Progenitor cell of endocrine pancreas (in vitro differentiated cells): ENCODE measurements around the gene RCBTB1. TPM values are rescaled to one million over a fixed set of nuclear protein-coding genes. Genes with fewer than 3 reads are reported as not detected.

Experiments
- DNase-seq: peaks from one replicate; pipeline ENCODE4 v3.0.0; 2021; ENCODE audit warnings: low spot score; ENCODE audit not compliant: unreplicated experiment
- H3K27ac Mint-ChIP-seq: 2 replicates; pipeline ENCODE4 v1.8.0; 2021; ENCODE audit warnings: mild to moderate bottlenecking, moderate library complexity, mixed read lengths
- H3K27me3 Mint-ChIP-seq: 2 replicates; pipeline ENCODE4 v1.8.0; 2021; ENCODE audit warnings: mixed read lengths
- H3K36me3 Mint-ChIP-seq: 2 replicates; pipeline ENCODE4 v1.8.0; 2022; ENCODE audit warnings: mixed read lengths; ENCODE audit not compliant: insufficient read depth
- H3K4me1 Mint-ChIP-seq: 2 replicates; pipeline ENCODE4 v1.8.0; 2021; ENCODE audit warnings: low read depth, mixed read lengths
- H3K4me3 Mint-ChIP-seq: 2 replicates; pipeline ENCODE4 v1.8.0; 2021; ENCODE audit warnings: low read depth, mild to moderate bottlenecking, moderate library complexity, mixed read lengths
- H3K9me3 Mint-ChIP-seq: 2 replicates; pipeline ENCODE4 v1.8.0; 2021; ENCODE audit warnings: low read depth, mixed read lengths
- total RNA-seq: library from RNA; stranded (reverse); gene quantifications from 2 replicates; pipeline ENCODE4 v1.2.1, GENCODE V29; 2021
- TF ChIP-seq, protein P1 (sequence below): fragments of 200-600 bp; sonication (generic); IDR thresholded peaks from one replicate; pipeline ENCODE4 v1.5.0; 2021; ENCODE audit warnings: antibody characterized with exemption, mild to moderate bottlenecking; ENCODE audit not compliant: unreplicated experiment

RCBTB1 gene
- total RNA-seq, 1 donor from 2014 or later: 29.8 TPM

GRCh38 chr13:49629196-49629938, 44.0 kb upstream of the RCBTB1 start:
- Mint-ChIP-seq H3K4me3 (no peak overlapping the region), H3K27ac (no peak overlapping the region), H3K9me3 (no peaks in the 10 kb centered on the region)

GRCh38 chr13:49627831-49628652, 42.7 kb upstream of the RCBTB1 start, which contains the start of gene ARL11:
TSS of gene ARL11 (plus strand) at chr13:49628507. CDS start at chr13:49630448, 1,941 bp downstream.
- H3K9me3 Mint-ChIP-seq: no peaks in the 10 kb centered on the region
- TF ChIP-seq, protein P1, sequence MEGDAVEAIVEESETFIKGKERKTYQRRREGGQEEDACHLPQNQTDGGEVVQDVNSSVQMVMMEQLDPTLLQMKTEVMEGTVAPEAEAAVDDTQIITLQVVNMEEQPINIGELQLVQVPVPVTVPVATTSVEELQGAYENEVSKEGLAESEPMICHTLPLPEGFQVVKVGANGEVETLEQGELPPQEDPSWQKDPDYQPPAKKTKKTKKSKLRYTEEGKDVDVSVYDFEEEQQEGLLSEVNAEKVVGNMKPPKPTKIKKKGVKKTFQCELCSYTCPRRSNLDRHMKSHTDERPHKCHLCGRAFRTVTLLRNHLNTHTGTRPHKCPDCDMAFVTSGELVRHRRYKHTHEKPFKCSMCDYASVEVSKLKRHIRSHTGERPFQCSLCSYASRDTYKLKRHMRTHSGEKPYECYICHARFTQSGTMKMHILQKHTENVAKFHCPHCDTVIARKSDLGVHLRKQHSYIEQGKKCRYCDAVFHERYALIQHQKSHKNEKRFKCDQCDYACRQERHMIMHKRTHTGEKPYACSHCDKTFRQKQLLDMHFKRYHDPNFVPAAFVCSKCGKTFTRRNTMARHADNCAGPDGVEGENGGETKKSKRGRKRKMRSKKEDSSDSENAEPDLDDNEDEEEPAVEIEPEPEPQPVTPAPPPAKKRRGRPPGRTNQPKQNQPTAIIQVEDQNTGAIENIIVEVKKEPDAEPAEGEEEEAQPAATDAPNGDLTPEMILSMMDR: no peak

More at GRCh38 chr13:49629196-49629938, 44.0 kb upstream of the RCBTB1 start:
- Mint-ChIP-seq H3K4me1 (no peaks in the 10 kb centered on the region), H3K36me3 (no peaks in the 10 kb centered on the region), H3K27me3 (peaks cover 6% of the 10 kb centered on the region)
- DNase-seq: no peak
- TF ChIP-seq, protein P1: no peak

GRCh38 chr13:49625392-49626079, 40.2 kb upstream of the RCBTB1 start:
- TF ChIP-seq, protein P1: no peak
- no peaks in the 10 kb centered on the region for H3K9me3 Mint-ChIP-seq
- H3K27me3 Mint-ChIP-seq: no peaks in the 10 kb centered on the region
- no peak overlapping the region for H3K4me3 Mint-ChIP-seq
- DNase-seq: no peak
- no peak overlapping the region for H3K27ac Mint-ChIP-seq
- H3K36me3 Mint-ChIP-seq: no peaks in the 10 kb centered on the region
- no peaks in the 10 kb centered on the region for H3K4me1 Mint-ChIP-seq

More at GRCh38 chr13:49627831-49628652, 42.7 kb upstream of the RCBTB1 start, which contains the start of gene ARL11:
- Mint-ChIP-seq H3K4me1 (no peaks in the 10 kb centered on the region), H3K27ac (no peak within 1 kb of the TSS), H3K4me3 (no peak within 1 kb of the TSS), H3K27me3 (peaks cover 1% of the 10 kb centered on the region), H3K36me3 (no peaks in the 10 kb centered on the region)
- DNase-seq: no peak

DNA sequence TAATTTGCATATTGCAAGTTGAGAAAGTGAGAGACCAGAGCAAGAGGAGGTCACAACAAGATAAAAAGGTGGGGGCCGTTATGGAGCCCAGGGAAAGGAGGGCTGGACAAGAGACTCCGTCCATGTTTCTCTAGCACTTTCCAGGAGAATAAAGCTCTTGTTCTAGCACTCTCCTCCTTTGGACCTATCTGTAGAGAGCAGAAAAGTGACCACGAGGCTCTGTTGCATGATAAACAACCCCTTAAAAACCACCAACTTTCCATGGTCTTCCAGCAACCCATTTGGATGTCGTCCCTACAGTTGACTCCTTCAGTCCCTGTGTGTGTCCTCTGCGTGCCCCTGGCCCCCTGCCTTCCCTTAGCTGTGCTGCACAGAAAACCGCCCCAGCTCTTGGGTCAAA, 38.9 kb upstream of the RCBTB1 start:
- TF ChIP-seq, protein P1: no peak
- Mint-ChIP-seq H3K4me1 (no peaks in the 10 kb centered on the region), H3K36me3 (no peaks in the 10 kb centered on the region), H3K27me3 (no peaks in the 10 kb centered on the region), H3K9me3 (no peaks in the 10 kb centered on the region), H3K4me3 (no peak overlapping the region), H3K27ac (no peak overlapping the region)
- no peak for DNase-seq
